ENCODE measurements around the gene WDR90. TPM values are rescaled to one million over a fixed set of nuclear protein-coding genes. Genes with fewer than 3 reads are reported as not detected.

WDR90 gene
- total and polyA plus RNA-seq, 2 of the 13 experiments (the other 11 are each of a cell fraction or from before 2014, with no cell fraction given) = 14.9 to 28.9 TPM

GRCh38 chr16:679814-680624 lies 30.9 kb downstream of the WDR90 start, which contains the start of gene STUB1 (continued):
- TF ChIP-seq DZIP1 (CRISPR knock-in tag; IDR thresholded peaks at IDR 0.05) = no peak
- no peak for TF ChIP-seq POGZ (CRISPR knock-in tag; IDR thresholded peaks at IDR 0.05)
- TF ChIP-seq HNF4A (CRISPR knock-in tag; IDR thresholded peaks at IDR 0.05) = no peak
- no peak for TF ChIP-seq RAD51 (IDR thresholded peaks at IDR 0.05; ENCODE audit: borderline replicate concordance)
- no peak for TF ChIP-seq TBL1XR1 (IDR thresholded peaks at IDR 0.05; ENCODE audit: borderline replicate concordance, low read length, partially characterized antibody)
- no peak for TF ChIP-seq NONO (IDR thresholded peaks at IDR 0.05)
- 0 out of 2 replicates have a peak, but pooled peaks have one; percentile 26 for TF ChIP-seq NONO (CRISPR knock-in tag; conservative IDR thresholded peaks at IDR 0.05)
- peak; percentile 48 to 73; a peak in 3 of 4 replicates for TF ChIP-seq POLR2A (IDR thresholded peaks at IDR 0.05; ENCODE audit: insufficient read depth in 1 of 2, low read depth in 2 of 2, low read length in 2 of 2)
- no peak for TF ChIP-seq MTF2 (CRISPR knock-in tag; IDR thresholded peaks at IDR 0.05; ENCODE audit: borderline replicate concordance)
- no peak for TF ChIP-seq ZNF724P (CRISPR knock-in tag; IDR thresholded peaks at IDR 0.05; ENCODE audit: borderline replicate concordance)
- no peak for TF ChIP-seq NPAS2 (CRISPR knock-in tag; IDR thresholded peaks at IDR 0.05; ENCODE audit: borderline replicate concordance)
- TF ChIP-seq ZXDC (CRISPR knock-in tag; IDR thresholded peaks at IDR 0.05) = no peak
- no peak for TF ChIP-seq ZNF577 (CRISPR knock-in tag; IDR thresholded peaks at IDR 0.05; ENCODE audit: borderline replicate concordance, low read depth)
- TF ChIP-seq ZNF768 (CRISPR knock-in tag; IDR thresholded peaks at IDR 0.05) = peak; percentile 63; the same call in 1 of the 2 replicates
- peak; percentile 14; the same call in 1 of the 2 replicates for TF ChIP-seq FOSL2 (CRISPR knock-in tag; IDR thresholded peaks at IDR 0.05)
- TF ChIP-seq HIC2 (CRISPR knock-in tag; IDR thresholded peaks at IDR 0.05; ENCODE audit: low read depth) = no peak
- peak; percentile 55; the same call in 1 of the 2 replicates for TF ChIP-seq SAP130 (CRISPR knock-in tag; IDR thresholded peaks at IDR 0.05; ENCODE audit: low read depth)
- TF ChIP-seq ZFP82 (CRISPR knock-in tag; IDR thresholded peaks at IDR 0.05; ENCODE audit: borderline replicate concordance) = no peak
- no peak for TF ChIP-seq ZNF496 (CRISPR knock-in tag; IDR thresholded peaks at IDR 0.05; ENCODE audit: insufficient replicate concordance)
- no peak for TF ChIP-seq ONECUT2 (CRISPR knock-in tag; IDR thresholded peaks at IDR 0.05)
- no peak for TF ChIP-seq ZNF761 (CRISPR knock-in tag; conservative IDR thresholded peaks at IDR 0.05)
- no peak for TF ChIP-seq ZNF552 (CRISPR knock-in tag; IDR thresholded peaks at IDR 0.05; ENCODE audit: borderline replicate concordance)
